AG10803 (cell line): ENCODE results near the gene SAMD4A.
A peak's percentile ranks its signal among the peaks of the same experiment; 100 is the strongest.

Experiments
- DNase-seq: peaks from one replicate; pipeline ENCODE4 v3.0.0; 2010; ENCODE audit warnings: low read depth
- H3K4me3 ChIP-seq: 2 replicates; pipeline ENCODE4 v1.5.1; 2011; ENCODE audit warnings: mild to moderate bottlenecking, low read length, control low read depth
- TF ChIP-seq, protein P1 (sequence below): conservative IDR thresholded peaks from 2 replicates; pipeline ENCODE4 v1.5.1; 2011; ENCODE audit warnings: mild to moderate bottlenecking, low read length, control low read depth, inconsistent platforms

The SAMD4A gene

DNA sequence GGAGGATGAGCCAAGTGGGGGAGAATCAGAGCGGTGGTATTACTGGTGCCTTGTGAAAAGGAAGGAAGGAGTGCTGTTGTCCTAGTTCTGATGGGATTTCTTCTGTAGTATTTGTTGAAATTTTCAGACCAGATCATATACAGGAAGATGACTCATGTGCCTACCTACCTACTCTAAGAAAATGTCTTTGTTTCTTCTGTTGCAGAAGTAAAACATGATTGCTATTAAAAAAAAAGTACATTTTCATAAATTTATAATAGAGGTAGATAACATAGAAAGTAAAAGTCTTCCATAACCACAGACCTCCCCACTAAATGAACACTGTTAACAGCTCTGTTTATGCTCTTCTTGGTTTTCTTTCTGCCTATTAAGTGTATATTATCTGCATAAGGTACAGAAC lies 26.9 kb downstream of the SAMD4A start:
- TF ChIP-seq, protein P1, sequence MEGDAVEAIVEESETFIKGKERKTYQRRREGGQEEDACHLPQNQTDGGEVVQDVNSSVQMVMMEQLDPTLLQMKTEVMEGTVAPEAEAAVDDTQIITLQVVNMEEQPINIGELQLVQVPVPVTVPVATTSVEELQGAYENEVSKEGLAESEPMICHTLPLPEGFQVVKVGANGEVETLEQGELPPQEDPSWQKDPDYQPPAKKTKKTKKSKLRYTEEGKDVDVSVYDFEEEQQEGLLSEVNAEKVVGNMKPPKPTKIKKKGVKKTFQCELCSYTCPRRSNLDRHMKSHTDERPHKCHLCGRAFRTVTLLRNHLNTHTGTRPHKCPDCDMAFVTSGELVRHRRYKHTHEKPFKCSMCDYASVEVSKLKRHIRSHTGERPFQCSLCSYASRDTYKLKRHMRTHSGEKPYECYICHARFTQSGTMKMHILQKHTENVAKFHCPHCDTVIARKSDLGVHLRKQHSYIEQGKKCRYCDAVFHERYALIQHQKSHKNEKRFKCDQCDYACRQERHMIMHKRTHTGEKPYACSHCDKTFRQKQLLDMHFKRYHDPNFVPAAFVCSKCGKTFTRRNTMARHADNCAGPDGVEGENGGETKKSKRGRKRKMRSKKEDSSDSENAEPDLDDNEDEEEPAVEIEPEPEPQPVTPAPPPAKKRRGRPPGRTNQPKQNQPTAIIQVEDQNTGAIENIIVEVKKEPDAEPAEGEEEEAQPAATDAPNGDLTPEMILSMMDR = no peak
- DNase-seq = no peak
- no peak overlapping the region for H3K4me3 ChIP-seq

DNA sequence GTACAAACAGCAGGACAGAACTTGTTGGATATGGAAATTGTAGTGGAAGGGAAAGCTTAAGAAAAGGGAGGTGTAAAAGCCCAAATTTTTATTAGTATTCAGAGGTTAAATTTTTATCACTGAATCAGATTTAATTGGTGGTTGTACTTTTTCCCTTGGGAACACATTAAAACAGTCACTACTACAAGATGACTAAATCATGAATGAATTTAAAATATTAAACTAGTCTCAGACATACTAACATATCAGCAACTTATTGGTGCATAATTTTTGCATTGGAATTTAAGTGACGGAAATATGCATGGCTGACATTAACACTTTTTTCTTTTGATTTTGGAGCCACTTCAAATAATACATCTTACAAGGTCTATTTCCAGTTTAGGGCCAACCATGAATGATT lies 27.6 kb downstream of the SAMD4A start:
- DNase-seq = peak; percentile 57
- TF ChIP-seq, protein P1 = no peak
- H3K4me3 ChIP-seq = no peak overlapping the region

DNA sequence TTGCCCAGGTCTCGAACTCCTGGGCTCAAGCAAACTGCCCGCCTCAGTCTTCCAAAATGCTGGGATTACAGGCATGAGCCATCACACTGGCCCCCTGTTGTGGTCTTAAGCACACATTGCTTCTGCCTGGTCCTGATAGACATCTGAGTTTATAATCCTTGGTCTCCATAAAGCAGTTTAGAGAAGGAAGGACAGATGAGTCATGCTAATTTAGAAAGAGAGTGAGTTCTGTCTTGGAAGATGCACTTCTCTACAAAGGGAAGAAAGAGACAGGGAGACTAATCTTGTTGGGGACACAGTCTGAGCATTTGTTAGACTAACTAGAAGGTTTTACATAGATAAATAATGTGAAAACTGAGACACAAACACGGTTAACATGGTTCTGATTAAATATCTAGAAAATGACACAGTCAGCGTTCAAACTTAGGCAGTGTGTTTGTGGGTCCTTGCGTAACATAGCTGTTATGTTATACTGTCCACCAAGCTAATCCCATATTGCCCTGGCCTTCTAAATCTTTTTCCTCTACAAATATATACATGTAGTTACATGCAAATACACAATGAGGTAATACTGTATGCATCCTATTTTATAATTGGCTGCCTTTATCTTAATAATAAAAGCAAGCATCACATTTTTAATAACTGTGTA lies 31.0 kb downstream of the SAMD4A start:
- H3K4me3 ChIP-seq = no peak overlapping the region
- peak; percentile 43 for DNase-seq

DNA sequence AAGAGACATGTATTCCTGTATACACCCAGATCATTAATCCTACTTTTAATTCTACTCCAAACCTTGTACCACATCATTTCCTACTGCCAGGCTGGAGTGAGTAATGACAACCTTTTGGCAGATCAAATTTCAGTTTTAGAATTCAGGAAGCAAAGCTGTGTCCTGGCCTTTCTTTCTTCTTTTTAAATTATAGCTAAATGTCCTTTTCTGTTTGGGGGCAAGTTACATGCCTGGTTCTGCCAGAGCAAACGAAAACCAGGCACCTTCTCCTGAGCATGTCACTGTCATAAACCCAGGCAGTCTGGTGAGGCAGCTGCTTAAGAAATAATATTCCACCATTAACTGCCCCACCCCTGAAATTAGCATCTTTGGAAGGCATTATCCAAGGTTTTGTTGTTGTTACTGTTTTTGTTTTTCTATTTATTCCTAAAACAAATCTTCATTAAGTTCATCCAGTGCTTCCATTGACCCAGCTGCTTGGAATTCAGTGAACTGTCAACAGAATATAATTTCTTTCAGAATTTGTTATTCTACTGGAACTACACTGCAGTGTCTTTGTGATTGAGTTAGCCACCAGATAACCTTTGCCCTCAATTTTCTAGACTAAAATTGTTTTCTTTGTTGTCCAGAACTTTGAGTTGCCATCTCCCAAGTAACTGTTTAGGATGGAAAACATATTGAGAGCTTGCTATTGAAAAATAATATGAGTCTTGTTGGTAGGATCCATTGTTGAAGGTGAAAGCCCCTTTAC lies 33.2 kb downstream of the SAMD4A start:
- no peak overlapping the region for H3K4me3 ChIP-seq
- TF ChIP-seq, protein P1 = no peak
- no peak for DNase-seq

More for the DNA sequence above, 31.0 kb downstream of the SAMD4A start:
- TF ChIP-seq, protein P1 = no peak

DNA sequence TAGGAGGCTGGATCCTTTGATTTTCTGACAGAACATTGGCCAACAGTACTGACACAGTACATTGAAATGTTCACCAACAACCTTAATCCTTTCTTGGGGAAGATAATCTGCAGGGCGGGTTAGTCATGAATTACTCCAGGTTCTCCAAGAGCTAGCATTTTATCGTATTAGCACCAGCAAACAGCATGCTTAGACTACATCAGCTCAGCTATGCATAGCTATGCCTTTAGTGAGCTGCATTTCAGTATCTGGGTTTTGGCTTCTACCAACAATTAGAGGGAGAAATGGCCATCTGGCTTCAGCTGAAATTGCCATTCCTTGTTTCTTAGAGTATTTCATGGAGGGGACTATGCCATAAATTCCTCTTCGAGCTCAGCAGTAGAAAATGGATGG lies 33.8 kb downstream of the SAMD4A start:
- no peak overlapping the region for H3K4me3 ChIP-seq
- TF ChIP-seq, protein P1 = no peak

DNA sequence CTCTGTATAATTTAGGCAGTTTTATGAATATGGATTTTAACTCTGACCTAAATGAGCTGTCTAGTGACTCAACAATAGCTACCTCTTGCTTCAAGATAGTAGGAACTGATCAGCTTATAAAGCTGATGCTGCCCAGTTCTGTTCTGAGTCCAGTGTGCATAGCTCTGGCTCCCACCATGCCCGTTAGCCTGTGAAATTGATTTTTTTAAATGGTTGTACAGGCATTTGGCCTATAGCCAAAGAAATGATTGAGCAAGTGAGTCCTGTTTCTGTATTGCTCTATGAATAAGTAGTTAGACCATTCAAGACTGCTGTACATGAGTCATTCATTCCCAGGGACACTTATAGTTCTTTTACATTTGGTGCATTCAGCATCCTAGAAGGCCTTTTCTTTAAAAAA lies 36.4 kb downstream of the SAMD4A start:
- TF ChIP-seq, protein P1 = no peak
- H3K4me3 ChIP-seq = no peak overlapping the region
- DNase-seq = peak; percentile 60

More for the DNA sequence above, 33.8 kb downstream of the SAMD4A start:
- peak; percentile 80 for DNase-seq

DNA sequence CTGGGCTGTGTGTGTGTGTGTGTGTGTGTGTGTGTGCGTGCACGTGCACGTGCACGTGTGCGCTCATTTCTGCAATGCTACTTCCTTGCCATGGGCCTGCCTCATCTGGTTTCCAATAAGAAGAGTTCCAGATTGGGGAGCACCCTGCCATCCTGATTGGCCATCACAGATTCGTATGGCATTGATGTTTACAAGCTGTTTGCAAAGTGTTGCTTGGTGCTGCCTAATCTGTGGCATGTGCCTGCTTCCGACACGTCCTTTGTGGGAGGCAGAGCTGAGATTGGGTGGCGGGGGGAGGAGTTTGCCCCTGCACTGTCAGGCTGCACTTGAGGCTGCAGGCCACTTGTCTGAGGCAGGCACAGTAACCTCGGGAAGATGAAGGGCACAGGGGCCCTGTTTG lies 39.2 kb downstream of the SAMD4A start:
- TF ChIP-seq, protein P1 = no peak
- H3K4me3 ChIP-seq = peak overlapping the region; percentile 25; the same call in 1 of the 2 replicates
- peak; percentile 90 for DNase-seq
